Posterior cingulate gyrus (tissue), 11 donors: ENCODE results near the gene DPP7.

Source experiments
- DNase-seq, 10 donors: peaks; one replicate each; pipeline versions ENCODE4 v3.0.0 to v3.0.0-alpha.2; 2020 to 2021; ENCODE audit warnings: mixed read lengths in 3 of 10
- intact Hi-C: fragments of 100-400 bp; cut with DNase I; formaldehyde crosslinking; loops from one replicate; pipeline ENCODE4 v1.15.1; 2023

Gene DPP7

DNA sequence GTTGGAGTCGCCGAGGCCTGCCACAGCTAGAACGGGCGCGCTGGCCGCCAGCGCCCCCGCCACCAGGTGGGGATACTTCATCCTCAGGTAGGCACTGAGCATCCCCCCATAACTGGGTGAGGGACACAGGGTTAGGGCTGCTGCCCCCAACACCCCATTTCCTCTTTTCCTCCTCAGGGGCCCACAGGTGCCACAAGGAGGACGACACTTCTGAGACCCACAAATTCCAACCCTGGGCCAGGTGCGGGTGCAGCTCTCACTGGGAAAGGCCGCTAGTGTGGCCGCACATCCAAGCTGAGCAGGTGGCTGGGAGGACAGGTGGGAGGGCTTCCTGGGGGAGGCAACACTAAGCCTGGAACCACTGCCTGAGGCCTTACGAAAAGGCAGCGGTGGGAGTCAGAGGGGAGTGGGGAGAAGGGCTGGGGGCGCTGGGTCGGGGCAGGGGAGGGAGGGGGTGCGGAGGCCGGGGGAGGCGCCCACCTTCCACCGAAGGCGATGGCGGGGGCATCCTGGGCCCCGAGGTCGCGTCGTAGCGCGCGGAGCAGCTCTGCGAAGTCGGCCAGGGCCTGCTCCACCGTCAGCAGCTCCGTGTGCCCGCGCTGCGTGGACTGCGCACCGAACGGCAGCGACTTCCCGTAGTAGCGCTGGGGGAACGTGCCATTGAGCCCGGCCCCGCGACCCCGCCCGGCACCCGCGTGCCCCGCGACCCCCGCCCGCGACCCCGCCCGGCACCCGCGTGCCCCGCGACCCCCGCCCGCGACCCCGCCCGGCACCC lies 961 bp downstream of the DPP7 start:
- intact Hi-C loops = no loop called here
- peak in 2 of 10 donors; percentile 72 to 85 for DNase-seq

DNA sequence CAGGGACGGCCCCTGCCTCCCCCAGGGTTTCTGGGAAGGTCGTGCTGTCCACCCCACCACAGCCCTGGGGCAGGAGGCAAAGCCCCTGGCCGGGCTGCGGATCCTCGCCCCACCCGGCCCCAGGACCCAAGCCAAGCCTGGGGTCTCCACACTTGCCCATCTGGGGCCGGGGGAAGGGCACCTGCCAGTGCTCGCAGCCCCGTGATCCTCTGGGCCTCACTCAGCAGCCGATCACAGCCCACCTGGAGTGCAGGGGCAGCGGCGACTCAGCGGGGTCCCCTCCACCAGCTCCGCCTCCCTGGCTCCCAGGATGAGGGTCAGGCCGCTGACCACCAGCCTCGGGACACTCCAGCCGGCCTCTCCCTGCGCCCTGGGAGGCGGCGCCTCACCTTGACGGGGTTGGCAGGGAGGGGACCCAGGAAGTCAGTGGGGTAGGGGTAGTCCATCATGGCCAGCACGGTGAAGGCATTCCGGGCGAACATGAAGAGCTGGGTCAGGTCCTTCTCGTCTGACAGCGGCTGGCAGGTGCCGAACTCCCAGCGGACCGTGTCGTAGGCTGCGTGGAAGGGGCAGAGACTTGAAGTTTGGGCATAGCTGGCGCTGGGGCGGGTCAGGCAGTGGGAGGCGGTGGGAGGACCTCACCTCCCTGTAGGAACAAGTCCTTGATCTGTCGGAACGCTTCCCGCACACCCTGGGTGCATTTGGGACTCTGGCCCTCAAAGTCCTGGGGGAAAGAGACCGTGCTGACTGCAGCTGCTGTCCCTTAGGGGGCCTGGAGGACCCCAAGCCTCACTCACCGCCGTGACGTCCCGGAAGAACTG lies 1.8 kb downstream of the DPP7 start:
- peak in 1 of 10 donors; percentile 69 for DNase-seq
- intact Hi-C loops = no loop called here

DNA sequence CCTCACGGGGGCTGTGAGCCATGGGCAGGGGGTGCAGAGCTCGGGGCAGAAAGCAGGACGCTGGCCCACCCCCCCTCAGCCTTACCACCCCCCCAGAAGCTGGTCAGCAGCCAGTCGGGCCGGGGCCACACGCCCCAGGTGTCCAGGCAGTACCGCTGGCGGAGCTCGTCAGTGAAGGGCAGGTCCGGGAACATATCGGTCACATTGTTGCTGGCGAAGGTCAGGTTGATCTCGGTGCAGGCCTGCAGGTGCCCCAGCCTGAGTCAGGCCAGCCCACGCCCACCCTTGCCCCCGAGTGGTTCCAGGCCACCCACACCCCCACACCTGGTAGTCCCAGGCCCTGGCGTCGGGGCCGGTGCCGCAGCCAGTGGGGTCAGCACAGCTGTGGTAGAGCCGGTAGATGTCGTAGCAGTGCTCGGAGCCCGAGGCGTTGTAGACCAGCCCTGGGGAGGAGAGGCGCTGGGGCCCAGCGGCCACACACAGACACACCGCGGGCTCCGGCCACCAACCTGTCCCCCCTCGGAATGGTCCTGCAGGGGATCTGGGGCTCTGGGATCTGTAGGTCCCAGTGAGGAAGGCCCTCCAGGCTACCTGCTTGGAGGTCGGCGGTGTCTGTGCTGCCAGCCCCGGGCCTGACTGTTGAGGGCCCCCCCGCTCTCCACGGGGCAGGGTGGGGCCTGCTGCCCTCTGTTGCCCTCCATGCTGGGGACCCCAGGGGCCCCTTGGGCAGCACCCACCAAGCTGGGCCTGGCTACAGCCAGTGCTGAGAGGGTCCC lies 2.6 kb downstream of the DPP7 start:
- DNase-seq = peak in 2 of 10 donors; percentile 57 to 81
- intact Hi-C loops = no loop called here

GRCh38 chr9:137110911-137111787 lies 3.4 kb downstream of the DPP7 start:
- DNase-seq = peak in 1 of 10 donors; percentile 55
- intact Hi-C loops = no loop called here

DNA sequence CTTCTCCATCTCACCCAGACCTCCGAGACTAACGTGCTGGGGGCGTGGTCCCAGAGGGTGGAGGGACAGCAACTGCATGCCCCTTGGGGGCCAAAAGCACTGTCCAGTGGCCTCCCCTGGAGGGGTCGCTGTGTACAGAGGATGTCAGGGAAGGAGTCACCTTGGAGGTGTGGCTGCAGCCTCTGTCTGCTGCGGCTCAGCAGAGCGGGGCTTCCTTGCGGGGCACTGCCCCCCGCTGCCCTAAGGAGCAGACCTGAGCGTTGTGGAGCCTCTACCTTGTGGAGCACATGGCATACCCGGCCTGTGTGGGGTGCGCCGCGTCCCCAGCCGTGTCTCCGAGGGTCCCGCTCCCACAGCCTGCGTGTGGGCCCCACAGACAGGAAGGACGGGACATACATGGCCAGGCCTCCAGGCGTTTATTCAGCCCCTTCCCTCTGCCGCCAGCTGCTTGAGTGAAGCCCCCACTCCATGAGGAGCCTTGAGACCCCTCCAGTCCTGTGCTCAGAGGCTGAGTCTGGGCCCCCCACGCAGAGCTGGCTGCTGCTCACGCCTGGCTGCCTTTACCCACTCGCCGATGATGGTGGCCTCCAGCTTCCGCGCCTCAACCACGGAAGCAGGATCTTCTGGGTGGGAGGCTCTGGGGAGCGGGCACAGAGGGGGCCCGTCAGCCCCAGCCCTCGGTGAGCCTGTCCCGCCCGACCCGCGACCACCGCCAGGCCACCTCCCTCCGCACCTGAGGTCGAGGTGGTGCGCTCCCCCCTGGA lies 4.2 kb downstream of the DPP7 start:
- peak in 2 of 10 donors; percentile 67 to 84 for DNase-seq
- intact Hi-C loops = no loop called here

- intact Hi-C loops = no loop called here
- peak in 2 of 10 donors; percentile 71 to 77 for DNase-seq
These were observed 5.0 kb downstream of the DPP7 start for GRCh38 chr9:137109250-137110146.

DNA sequence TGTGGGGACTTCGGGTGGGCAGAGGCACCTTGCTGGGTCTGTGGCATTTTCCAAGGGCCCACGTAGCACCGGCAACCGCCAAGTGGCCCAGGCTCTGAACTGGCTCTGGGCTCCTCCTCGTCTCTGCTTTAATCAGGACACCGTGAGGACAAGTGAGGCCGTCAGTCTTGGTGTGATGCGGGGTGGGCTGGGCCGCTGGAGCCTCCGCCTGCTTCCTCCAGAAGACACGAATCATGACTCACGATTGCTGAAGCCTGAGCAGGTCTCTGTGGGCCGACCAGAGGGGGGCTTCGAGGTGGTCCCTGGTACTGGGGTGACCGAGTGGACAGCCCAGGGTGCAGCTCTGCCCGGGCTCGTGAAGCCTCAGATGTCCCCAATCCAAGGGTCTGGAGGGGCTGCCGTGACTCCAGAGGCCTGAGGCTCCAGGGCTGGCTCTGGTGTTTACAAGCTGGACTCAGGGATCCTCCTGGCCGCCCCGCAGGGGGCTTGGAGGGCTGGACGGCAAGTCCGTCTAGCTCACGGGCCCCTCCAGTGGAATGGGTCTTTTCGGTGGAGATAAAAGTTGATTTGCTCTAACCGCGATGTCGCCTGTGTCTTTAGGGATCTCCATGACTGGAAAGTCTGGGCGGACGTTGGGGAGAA lies 5.8 kb downstream of the DPP7 start:
- intact Hi-C loops = no loop called here
- peak in 3 of 10 donors; percentile 55 to 90 (median 85) for DNase-seq

GRCh38 chr9:137107982-137108381 lies 6.6 kb downstream of the DPP7 start:
- intact Hi-C loops = no loop called here
- peak in 1 of 10 donors; percentile 45 for DNase-seq

DNA sequence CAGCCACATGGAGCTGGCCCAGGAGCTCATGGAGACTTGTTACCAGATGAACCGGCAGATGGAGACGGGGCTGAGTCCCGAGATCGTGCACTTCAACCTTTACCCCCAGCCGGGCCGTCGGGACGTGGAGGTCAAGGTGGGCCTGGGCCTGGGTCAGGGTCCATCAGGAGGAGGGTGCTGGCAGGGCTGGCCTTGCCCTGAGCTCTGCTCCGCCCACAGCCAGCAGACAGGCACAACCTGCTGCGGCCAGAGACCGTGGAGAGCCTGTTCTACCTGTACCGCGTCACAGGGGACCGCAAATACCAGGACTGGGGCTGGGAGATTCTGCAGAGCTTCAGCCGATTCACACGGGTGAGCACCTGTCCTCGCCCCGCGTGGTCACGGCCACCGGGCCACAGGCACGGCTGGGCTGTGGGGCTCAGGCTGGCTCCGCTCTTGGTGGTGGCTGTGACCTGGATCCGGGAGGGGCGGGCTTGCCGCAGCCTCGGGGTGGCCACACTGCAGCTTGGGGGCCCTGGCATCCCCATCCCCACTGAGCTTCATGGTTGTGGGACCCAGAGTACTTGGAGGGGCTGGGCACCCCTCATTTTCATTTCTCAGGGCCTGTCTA lies 7.1 kb downstream of the DPP7 start:
- intact Hi-C loops = no loop called here
- DNase-seq = peak in 2 of 10 donors; percentile 60 to 76

DNA sequence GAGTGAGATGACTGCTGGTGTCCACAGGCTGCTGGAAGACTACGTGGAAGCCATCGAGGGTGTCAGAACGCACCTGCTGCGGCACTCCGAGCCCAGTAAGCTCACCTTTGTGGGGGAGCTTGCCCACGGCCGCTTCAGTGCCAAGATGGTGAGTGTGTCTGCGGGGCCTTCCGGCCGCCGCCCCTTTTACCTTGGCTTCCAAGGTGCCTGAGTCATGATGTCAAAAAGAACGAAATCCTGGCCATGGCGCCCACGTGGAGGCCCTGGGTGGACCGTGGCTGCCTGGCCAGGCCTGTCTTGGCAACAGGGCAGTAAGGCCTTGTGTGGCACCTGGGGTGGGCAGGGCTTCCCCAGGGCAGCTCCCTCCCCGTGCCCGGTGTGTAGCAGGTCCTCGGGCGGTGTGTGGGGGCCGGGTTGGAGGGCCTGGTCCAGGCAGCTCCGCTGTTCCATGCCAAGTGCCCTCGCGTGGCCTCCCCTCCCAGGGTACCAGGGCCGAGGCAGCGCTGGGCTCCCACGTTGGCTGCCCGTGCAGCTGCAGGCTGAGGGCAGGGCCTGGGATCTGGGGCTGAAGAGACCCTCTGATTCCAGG lies 7.8 kb downstream of the DPP7 start:
- intact Hi-C loops = no loop called here
- DNase-seq = peak in 1 of 10 donors; percentile 74

DNA sequence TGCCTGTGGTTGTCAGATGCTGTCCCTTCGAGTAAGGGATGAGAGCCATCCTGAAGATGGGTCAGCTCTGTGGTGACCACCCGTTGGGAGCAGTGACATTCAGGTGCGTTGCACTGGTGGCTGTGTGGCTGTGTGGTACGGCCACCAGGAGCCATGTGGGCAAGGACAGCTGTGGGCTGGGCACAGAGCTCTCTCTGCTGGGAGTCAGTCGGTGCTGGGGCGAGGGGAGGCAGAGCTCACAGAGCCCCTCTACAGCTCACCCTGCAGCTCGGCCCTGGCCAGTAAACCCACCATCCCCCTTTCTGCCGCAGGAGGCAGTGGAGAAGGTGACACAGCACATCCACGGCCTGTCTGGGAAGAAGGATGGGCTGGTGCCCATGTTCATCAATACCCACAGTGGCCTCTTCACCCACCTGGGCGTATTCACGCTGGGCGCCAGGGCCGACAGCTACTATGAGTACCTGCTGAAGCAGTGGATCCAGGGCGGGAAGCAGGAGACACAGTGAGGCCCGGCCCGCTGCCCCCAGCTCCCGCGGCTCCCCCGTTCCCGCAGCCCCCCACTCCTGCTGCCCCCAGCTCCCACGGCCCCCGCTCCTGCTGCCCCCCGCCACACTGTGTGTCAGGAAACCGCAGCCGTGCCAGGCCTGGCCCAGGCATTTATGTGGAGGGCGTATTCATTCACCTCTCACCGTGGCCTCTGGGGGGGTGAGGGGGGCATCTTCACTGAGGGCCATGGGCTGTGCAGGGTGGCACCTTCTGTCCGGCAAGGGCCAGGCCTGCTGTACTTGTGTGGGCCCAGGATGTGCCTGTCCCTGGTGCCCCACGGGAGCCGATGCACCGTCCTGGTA lies 8.5 kb downstream of the DPP7 start:
- DNase-seq = peak in 1 of 10 donors; percentile 76
- intact Hi-C loops = no loop called here

DNA sequence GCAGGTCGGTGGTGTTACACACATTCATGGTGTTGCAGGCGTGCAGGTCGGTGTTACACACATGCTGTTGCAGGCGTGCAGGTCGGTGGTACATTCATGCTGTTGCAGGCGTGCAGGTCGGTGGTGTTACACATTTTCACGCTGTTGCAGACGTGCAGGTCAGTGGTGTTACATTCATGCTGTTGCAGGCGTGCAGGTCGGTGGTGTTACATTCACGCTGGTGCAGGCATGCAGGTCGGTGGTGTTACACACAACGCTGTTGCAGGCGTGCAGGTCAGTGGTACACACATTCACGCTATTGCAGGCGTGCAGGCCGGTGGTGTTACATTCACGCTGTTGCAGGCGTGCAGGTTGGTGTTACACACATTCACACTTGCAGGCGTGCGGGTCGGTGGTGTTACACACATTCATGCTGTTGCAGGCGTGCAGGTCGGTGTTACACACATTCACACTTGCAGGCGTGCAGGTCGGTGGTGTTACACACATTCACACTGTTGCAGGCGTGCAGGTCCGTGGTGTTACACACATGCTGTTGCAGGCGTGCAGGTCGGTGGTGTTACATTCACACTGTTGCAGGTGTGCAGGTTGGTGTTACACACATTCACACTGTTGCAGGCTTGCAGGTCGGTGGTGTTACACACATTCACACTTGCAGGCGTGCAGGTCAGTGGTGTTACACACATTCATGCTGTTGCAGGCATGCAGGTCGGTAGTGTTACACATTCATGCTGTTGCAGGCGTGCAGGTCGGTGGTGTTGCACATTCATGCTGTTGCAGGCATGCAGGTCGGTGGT lies 11.1 kb downstream of the DPP7 start:
- intact Hi-C loops = no loop called here
- peak in 1 of 10 donors; percentile 63 for DNase-seq

DNA sequence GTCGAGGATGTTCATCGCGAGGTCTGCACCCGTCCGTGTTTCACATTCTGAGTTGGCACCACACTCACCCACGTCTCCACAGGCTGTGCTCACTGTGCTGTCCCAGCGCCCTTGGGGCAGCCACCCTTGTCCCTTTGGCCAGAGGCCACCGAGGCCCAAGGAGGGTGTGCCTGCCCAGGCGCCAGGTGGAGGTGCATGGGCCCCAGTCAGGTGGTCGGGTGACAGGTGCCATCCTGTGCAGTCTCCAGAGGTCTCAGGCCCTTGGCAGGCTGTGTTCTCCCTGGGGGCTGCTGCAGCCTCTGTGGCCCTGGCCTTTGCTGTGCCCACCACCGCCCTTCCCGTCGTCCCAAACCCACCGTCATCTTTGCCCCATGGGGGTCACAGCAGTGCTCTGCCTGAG lies 15.3 kb downstream of the DPP7 start:
- peak in 1 of 10 donors; percentile 80 for DNase-seq
- intact Hi-C loops = no loop called here

GRCh38 chr9:137097761-137098462 lies 16.6 kb downstream of the DPP7 start:
- DNase-seq = peak in 1 of 10 donors; percentile 63
- intact Hi-C loops = no loop called here
